DOHH2 (cell line): ENCODE results near the gene HELB.

Source experiments
- H3F3A ChIP-seq: fragments of 200-600 bp; sonication (generic), shearing (Covaris generic); 2 replicates; pipeline ENCODE4 v1.6.0; 2016; ENCODE audit warnings: antibody characterized with exemption, mild to moderate bottlenecking; ENCODE audit not compliant: control insufficient read depth, insufficient read depth
- H3K27ac ChIP-seq: fragments of 200-600 bp; sonication (generic); 2 replicates; pipeline ENCODE4 v1.5.1; 2014; ENCODE audit warnings: low read depth, mild to moderate bottlenecking, low read length, moderate library complexity
- H3K27me3 ChIP-seq: fragments of 200-600 bp; sonication (generic); 2 replicates; pipeline ENCODE4 v1.6.1; 2014; ENCODE audit warnings: mild to moderate bottlenecking, low read length, mixed read lengths; ENCODE audit not compliant: control insufficient read depth
- H3K36me3 ChIP-seq: fragments of 200-600 bp; sonication (generic); 2 replicates; pipeline ENCODE4 v1.6.1; 2014; ENCODE audit warnings: mild to moderate bottlenecking, low read length, moderate library complexity, mixed read lengths; ENCODE audit not compliant: control insufficient read depth
- H3K4me1 ChIP-seq: fragments of 200-600 bp; sonication (generic); 2 replicates; pipeline ENCODE4 v1.6.1; 2014; ENCODE audit warnings: mild to moderate bottlenecking, low read length, mixed read lengths; ENCODE audit not compliant: control insufficient read depth
- H3K4me2 ChIP-seq: fragments of 200-600 bp; sonication (generic); 2 replicates; pipeline ENCODE4 v1.6.0; 2014; ENCODE audit warnings: mild to moderate bottlenecking, low read length, moderate library complexity
- H3K4me3 ChIP-seq: fragments of 200-600 bp; sonication (generic); 2 replicates; pipeline ENCODE4 v1.5.1; 2014; ENCODE audit warnings: mild to moderate bottlenecking, low read length, mixed read lengths
- H3K79me2 ChIP-seq: fragments of 200-600 bp; sonication (generic); 2 replicates; pipeline ENCODE4 v1.6.1; 2014; ENCODE audit warnings: mild to moderate bottlenecking, low read length, mixed read lengths; ENCODE audit not compliant: control insufficient read depth
- H3K9me2 ChIP-seq: fragments of 200-600 bp; sonication (generic); replicated peaks from 2 replicates; pipeline ENCODE4 v1.6.1; 2014; ENCODE audit warnings: mild to moderate bottlenecking, low read length, mixed read lengths; ENCODE audit not compliant: control insufficient read depth
- H3K9me3 ChIP-seq: fragments of 200-600 bp; sonication (generic); 2 replicates; pipeline ENCODE4 v1.6.1; 2014; ENCODE audit warnings: antibody characterized with exemption, low read length, mixed read lengths; ENCODE audit not compliant: control insufficient read depth, insufficient read depth
- H4K20me1 ChIP-seq: fragments of 200-600 bp; sonication (generic); 2 replicates; pipeline ENCODE4 v1.6.0; 2014; ENCODE audit warnings: low read depth, mild to moderate bottlenecking, antibody characterized with exemption, low read length, moderate library complexity; ENCODE audit not compliant: control insufficient read depth, insufficient read depth
- EZH2phosphoT487 ChIP-seq: fragments of 200-600 bp; sonication (generic); IDR thresholded peaks from 2 replicates; pipeline ENCODE4 v1.6.1; 2017; ENCODE audit warnings: borderline replicate concordance, mild to moderate bottlenecking, antibody characterized with exemption, low read length, moderate library complexity, mixed read lengths
- TF ChIP-seq, protein P1 (sequence below): fragments of 200-600 bp; sonication (generic); IDR thresholded peaks from one replicate; pipeline ENCODE4 v1.5.1; 2014; ENCODE audit warnings: antibody characterized with exemption, mild to moderate bottlenecking, low read depth, low read length; ENCODE audit not compliant: poor library complexity, severe bottlenecking

HELB gene

DNA sequence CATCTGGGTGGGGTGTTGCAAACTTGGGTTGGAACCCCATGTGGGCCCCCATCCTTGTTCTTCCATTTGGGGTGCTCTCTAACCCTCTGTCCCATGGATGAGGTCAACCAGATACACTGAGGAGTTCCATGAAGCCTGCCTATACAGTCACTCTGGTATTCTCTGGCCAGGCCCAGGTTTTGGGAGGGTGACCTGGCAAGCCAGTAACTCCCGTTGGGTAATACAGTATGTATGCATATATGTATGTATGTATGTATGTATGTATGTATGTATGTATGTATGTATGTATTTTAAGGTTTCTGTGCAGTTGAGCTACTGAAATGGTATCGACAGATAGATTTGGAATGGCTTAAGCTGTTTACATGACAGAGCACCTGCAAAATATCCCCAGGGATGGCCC lies 12.8 kb upstream of the HELB start:
- Histone ChIP-seq H3K27me3 (no peaks in the 10 kb centered on the region), H3K9me2 (no peaks in the 10 kb centered on the region), H4K20me1 (no peaks in the 10 kb centered on the region), H3K36me3 (no peaks in the 10 kb centered on the region), H3K9me3 (no peaks in the 10 kb centered on the region), H3F3A (no peaks in the 10 kb centered on the region), H3K27ac (no peak overlapping the region), H3K4me3 (no peak overlapping the region), H3K79me2 (no peaks in the 10 kb centered on the region), H3K4me2 (no peak overlapping the region), H3K4me1 (no peaks in the 10 kb centered on the region)
- TF ChIP-seq, protein P1, sequence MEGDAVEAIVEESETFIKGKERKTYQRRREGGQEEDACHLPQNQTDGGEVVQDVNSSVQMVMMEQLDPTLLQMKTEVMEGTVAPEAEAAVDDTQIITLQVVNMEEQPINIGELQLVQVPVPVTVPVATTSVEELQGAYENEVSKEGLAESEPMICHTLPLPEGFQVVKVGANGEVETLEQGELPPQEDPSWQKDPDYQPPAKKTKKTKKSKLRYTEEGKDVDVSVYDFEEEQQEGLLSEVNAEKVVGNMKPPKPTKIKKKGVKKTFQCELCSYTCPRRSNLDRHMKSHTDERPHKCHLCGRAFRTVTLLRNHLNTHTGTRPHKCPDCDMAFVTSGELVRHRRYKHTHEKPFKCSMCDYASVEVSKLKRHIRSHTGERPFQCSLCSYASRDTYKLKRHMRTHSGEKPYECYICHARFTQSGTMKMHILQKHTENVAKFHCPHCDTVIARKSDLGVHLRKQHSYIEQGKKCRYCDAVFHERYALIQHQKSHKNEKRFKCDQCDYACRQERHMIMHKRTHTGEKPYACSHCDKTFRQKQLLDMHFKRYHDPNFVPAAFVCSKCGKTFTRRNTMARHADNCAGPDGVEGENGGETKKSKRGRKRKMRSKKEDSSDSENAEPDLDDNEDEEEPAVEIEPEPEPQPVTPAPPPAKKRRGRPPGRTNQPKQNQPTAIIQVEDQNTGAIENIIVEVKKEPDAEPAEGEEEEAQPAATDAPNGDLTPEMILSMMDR: no peak
- no peak for TF ChIP-seq EZH2phosphoT487

DNA sequence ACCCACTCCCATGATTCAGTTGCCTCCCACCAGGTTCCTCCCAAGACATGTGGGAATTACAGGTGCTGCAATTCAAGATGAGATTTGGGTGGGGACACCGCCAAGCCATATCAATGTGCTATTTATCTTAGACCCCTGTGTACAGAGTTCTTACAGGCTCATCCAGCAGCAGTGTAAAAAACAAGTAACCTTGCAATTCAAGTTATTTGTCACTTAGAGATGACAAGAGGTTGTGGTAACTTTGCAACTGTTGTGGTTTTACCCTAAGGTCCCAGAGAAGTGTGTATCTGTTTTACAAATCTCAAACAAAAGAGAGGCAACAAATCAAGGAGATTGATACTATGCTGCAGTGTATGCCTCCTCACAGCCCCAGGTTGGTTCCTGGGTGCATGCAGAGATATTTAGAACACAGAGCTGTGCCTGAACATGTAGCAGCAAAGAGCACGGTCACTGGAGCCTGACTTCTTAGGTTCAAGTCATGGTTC lies 11.5 kb upstream of the HELB start:
- Histone ChIP-seq H3K4me1 (no peaks in the 10 kb centered on the region), H3K9me2 (no peaks in the 10 kb centered on the region), H3K27me3 (no peaks in the 10 kb centered on the region)

DNA sequence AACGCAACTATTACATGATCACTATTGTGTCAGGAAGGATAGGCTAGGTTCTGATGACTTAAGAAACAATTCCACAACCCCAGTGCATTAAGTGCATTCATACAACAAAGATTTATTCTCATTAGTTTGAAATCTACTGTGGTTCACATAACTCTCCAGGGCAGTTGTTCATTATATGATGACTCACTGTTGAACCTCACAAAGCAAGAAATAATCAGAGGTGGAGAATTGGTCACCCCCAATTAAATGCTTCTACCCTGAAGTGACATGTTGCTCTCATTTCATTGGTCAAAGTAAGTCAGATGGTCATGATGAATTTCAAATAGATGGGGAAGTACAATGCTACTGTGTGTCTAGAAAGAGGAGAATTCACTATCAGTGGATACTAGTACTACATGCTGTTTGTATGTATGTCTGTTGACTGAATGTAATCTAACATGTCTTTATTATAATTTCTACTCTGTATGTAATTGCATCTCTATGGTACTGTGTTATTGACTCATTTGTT lies 6.1 kb upstream of the HELB start:
- H4K20me1 ChIP-seq: no peaks in the 10 kb centered on the region
- H3F3A ChIP-seq: no peaks in the 10 kb centered on the region
- 0 out of 2 replicates have a peak, but pooled peaks cover 1% of the 10 kb centered on the region for H3K4me1 ChIP-seq
- no peaks in the 10 kb centered on the region for H3K36me3 ChIP-seq
- H3K27me3 ChIP-seq: peaks cover 9% of the 10 kb centered on the region
- no peaks in the 10 kb centered on the region for H3K79me2 ChIP-seq
- H3K4me3 ChIP-seq: no peak overlapping the region
- H3K9me3 ChIP-seq: no peaks in the 10 kb centered on the region
- H3K27ac ChIP-seq: no peak overlapping the region
- H3K9me2 ChIP-seq: no peaks in the 10 kb centered on the region
- TF ChIP-seq, protein P1: no peak
- no peak for TF ChIP-seq EZH2phosphoT487
- H3K4me2 ChIP-seq: no peak overlapping the region

More for the DNA sequence above, 11.5 kb upstream of the HELB start:
- no peaks in the 10 kb centered on the region for H3F3A ChIP-seq
- no peak overlapping the region for H3K4me3 ChIP-seq
- TF ChIP-seq, protein P1: no peak
- no peak for TF ChIP-seq EZH2phosphoT487
- no peak overlapping the region for H3K27ac ChIP-seq
- no peak overlapping the region for H3K4me2 ChIP-seq
- H3K9me3 ChIP-seq: no peaks in the 10 kb centered on the region
- H3K36me3 ChIP-seq: no peaks in the 10 kb centered on the region
- H3K79me2 ChIP-seq: no peaks in the 10 kb centered on the region
- no peaks in the 10 kb centered on the region for H4K20me1 ChIP-seq
